OCI-LY7 (cell line): Measurements from ENCODE around the gene PREP. TPM values are rescaled to one million over a fixed set of nuclear protein-coding genes. Genes with fewer than 3 reads are reported as not detected.

Source experiments
- BruUV-seq: library from RNA; stranded (reverse); fragments of 400-500 nt; replicated peaks from 2 replicates; lab custom pipeline; 2021; lab: Mats Ljungman, UMichigan
- CTCF ChIA-PET: fragments of 300-600 bp; sonication (Branson Sonifier 250); formaldehyde crosslinking; loops from one replicate; lab custom pipeline; 2022; ENCODE audit warnings: antibody characterized with exemption; ENCODE audit not compliant: unreplicated experiment; lab: Charles Lee
- POLR2A ChIA-PET: fragments of 300-600 bp; sonication (Branson Sonifier 250); formaldehyde crosslinking; loops from one replicate; lab custom pipeline; 2022; ENCODE audit warnings: antibody characterized with exemption; lab: Charles Lee
- DNase-seq: peaks from one replicate; pipeline ENCODE4 v3.0.0-alpha.2; 2015; ENCODE audit warnings: low spot score
- H2AFZ ChIP-seq: fragments of 200-600 bp; sonication (generic), shearing (Covaris generic); 2 replicates; pipeline ENCODE4 v1.6.1; 2014; ENCODE audit warnings: mild to moderate bottlenecking, antibody characterized with exemption, low read length, moderate library complexity
- H3K27ac ChIP-seq: fragments of 200-600 bp; sonication (generic); 2 replicates; pipeline ENCODE4 v1.5.1; 2014; ENCODE audit warnings: mixed run types, low read depth, mild to moderate bottlenecking, moderate library complexity, low read length, inconsistent platforms; ENCODE audit not compliant: poor library complexity, severe bottlenecking
- H3K36me3 ChIP-seq: fragments of 200-600 bp; sonication (generic); 2 replicates; pipeline ENCODE4 v1.6.1; 2014; ENCODE audit warnings: mild to moderate bottlenecking, antibody characterized with exemption, low read length, moderate library complexity, mixed read lengths; ENCODE audit not compliant: insufficient read depth
- H3K4me1 ChIP-seq: fragments of 200-600 bp; sonication (generic); 2 replicates; pipeline ENCODE4 v1.5.1; 2014; ENCODE audit warnings: mild to moderate bottlenecking, low read length; ENCODE audit not compliant: insufficient read depth, poor library complexity, severe bottlenecking
- H3K4me2 ChIP-seq: fragments of 200-600 bp; sonication (generic); 2 replicates; pipeline ENCODE4 v1.6.1; 2014; ENCODE audit warnings: mild to moderate bottlenecking, low read length
- H3K4me3 ChIP-seq: fragments of 200-600 bp; sonication (generic); 2 replicates; pipeline ENCODE4 v1.5.1; 2014; ENCODE audit warnings: mild to moderate bottlenecking, low read depth, low read length; ENCODE audit not compliant: poor library complexity, severe bottlenecking
- H3K79me2 ChIP-seq: fragments of 200-600 bp; sonication (generic); 2 replicates; pipeline ENCODE4 v1.6.1; 2016; ENCODE audit warnings: low read depth, mild to moderate bottlenecking, low read length, moderate library complexity, mixed read lengths; ENCODE audit not compliant: insufficient read depth
- H3K9me2 ChIP-seq: fragments of 200-600 bp; sonication (generic); 2 replicates; pipeline ENCODE4 v1.6.1; 2016; ENCODE audit warnings: mild to moderate bottlenecking, low read length, mixed read lengths; ENCODE audit not compliant: insufficient read depth
- H3K9me3 ChIP-seq: fragments of 200-600 bp; sonication (generic); 2 replicates; pipeline ENCODE4 v1.6.1; 2014; ENCODE audit warnings: mild to moderate bottlenecking, mixed run types, low read length, mixed read lengths
- H4K20me1 ChIP-seq: fragments of 200-600 bp; sonication (generic); 2 replicates; pipeline ENCODE4 v1.6.1; 2014; ENCODE audit warnings: mild to moderate bottlenecking, antibody characterized with exemption, low read length, moderate library complexity, mixed read lengths; ENCODE audit not compliant: insufficient read depth
- CTCF ChIP-seq: fragments of 200-600 bp; sonication (generic); conservative IDR thresholded peaks from 2 replicates; pipeline ENCODE4 v1.5.1; 2014; ENCODE audit warnings: mild to moderate bottlenecking, antibody characterized with exemption, low read length, moderate library complexity, mixed read lengths
- EZH2phosphoT487 ChIP-seq: fragments of 200-600 bp; sonication (generic); IDR thresholded peaks from 2 replicates; pipeline ENCODE4 v1.6.1; 2018; ENCODE audit warnings: low read depth, borderline replicate concordance, mild to moderate bottlenecking, mixed run types, antibody characterized with exemption, low read length, moderate library complexity, mixed read lengths
- intact Hi-C: fragments of 100-400 bp; cut with micrococcal nuclease; formaldehyde crosslinking; loops from one replicate; pipeline ENCODE4 v1.10.0; 2022; ENCODE audit not compliant: unreplicated experiment
- total RNA-seq, 2 experiments: library from RNA; depleted of rRNA in 1 of 2; stranded (reverse); fragments of >200 nt in 1 of 2; shearing (Covaris generic) in 1 of 2; gene quantifications; 2 replicates each; pipeline ENCODE4 v1.2.3, GENCODE V29; 2014 to 2022

PREP gene
- total RNA-seq, 2 experiments from 2014 or later: 10.4 to 27.0 TPM

DNA sequence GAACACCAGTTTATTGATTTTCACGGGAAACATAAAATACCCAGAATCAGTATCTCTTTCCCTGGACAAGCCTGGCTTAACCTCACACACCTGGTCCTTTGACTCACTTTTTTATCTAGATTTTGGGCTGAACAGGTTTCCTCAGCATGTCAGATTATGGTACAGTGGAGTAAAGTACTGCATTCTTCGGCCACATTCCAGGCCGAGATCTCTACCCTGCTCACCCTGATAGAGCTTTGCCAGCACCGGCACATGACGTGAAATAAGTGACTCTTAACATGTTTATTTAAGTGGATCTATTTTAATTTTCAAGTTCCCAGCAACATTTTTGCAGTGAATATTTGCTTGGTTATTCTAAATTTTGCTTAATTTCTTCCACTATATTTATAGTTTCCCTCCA lies 144.1 kb downstream of the PREP start:
- ChIA-PET POLR2A (no interaction called here), CTCF (no interaction called here)
- no peaks in the 10 kb centered on the region for H3K9me3 ChIP-seq
- no peaks in the 10 kb centered on the region for H3K9me2 ChIP-seq
- TF ChIP-seq CTCF (no peak), EZH2phosphoT487 (no peak)
- no peak overlapping the region for H3K4me3 ChIP-seq
- no peak overlapping the region for H3K27ac ChIP-seq
- intact Hi-C loops: no loop called here
- DNase-seq: no peak
- H3K79me2 ChIP-seq: no peaks in the 10 kb centered on the region
- no peak overlapping the region for H2AFZ ChIP-seq
- H3K4me1 ChIP-seq: no peaks in the 10 kb centered on the region
- BruUV-seq: no TSS peak
- H3K4me2 ChIP-seq: no peak overlapping the region
- H4K20me1 ChIP-seq: no peaks in the 10 kb centered on the region
- no peaks in the 10 kb centered on the region for H3K36me3 ChIP-seq

DNA sequence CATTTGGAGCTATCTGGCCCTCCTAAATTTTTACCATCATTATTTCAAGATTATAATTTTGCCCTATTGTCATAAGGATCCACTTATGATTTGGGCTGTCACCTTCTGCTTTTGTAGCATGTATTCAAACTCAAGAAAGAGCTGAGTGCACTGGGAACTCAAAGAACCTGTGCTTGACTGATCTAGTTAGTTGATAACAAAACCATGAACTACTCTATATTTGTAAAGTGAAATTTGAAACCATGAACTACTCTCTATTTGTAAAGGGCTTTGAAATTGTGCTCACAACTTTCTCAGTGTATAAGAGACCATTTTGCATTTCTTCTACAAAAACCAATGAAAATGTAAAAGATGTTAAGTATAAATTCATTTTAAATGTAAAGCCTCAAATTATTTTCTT lies 145.5 kb downstream of the PREP start:
- no peak for DNase-seq
- H2AFZ ChIP-seq: no peak overlapping the region
- H3K4me2 ChIP-seq: no peak overlapping the region
- no peaks in the 10 kb centered on the region for H3K79me2 ChIP-seq
- no peaks in the 10 kb centered on the region for H4K20me1 ChIP-seq
- no peak for TF ChIP-seq CTCF
- no peak for TF ChIP-seq EZH2phosphoT487
- no peak overlapping the region for H3K27ac ChIP-seq
- intact Hi-C loops: no loop called here
- CTCF ChIA-PET: no interaction called here
- POLR2A ChIA-PET: no interaction called here
- no peaks in the 10 kb centered on the region for H3K36me3 ChIP-seq
- H3K9me2 ChIP-seq: no peaks in the 10 kb centered on the region
- H3K4me3 ChIP-seq: no peak overlapping the region
- no peaks in the 10 kb centered on the region for H3K9me3 ChIP-seq
- no TSS peak for BruUV-seq
- H3K4me1 ChIP-seq: no peaks in the 10 kb centered on the region

- H3K4me2 ChIP-seq: no peak overlapping the region
- H3K9me3 ChIP-seq: no peaks in the 10 kb centered on the region
- TF ChIP-seq CTCF: no peak
- no peak for TF ChIP-seq EZH2phosphoT487
- no peak overlapping the region for H2AFZ ChIP-seq
- no peaks in the 10 kb centered on the region for H3K36me3 ChIP-seq
- no TSS peak for BruUV-seq
- intact Hi-C loops: no loop called here
- no peaks in the 10 kb centered on the region for H4K20me1 ChIP-seq
- no peaks in the 10 kb centered on the region for H3K9me2 ChIP-seq
- no peak overlapping the region for H3K4me3 ChIP-seq
- DNase-seq: no peak
- H3K4me1 ChIP-seq: no peaks in the 10 kb centered on the region
- no peaks in the 10 kb centered on the region for H3K79me2 ChIP-seq
- POLR2A ChIA-PET: no interaction called here
- no peak overlapping the region for H3K27ac ChIP-seq
- CTCF ChIA-PET: no interaction called here
Observed at GRCh38 chr6:105256619-105257018, 146.3 kb downstream of the PREP start.
